OCI-LY1 (cell line): Measurements from ENCODE around the gene PAX4.

Source experiments
- EZH2 ChIP-seq: fragments of 200-600 bp; sonication (generic), shearing (Covaris generic); IDR thresholded peaks from 2 replicates; pipeline ENCODE4 v1.8.0; 2017; ENCODE audit warnings: borderline replicate concordance, mixed run types, mild to moderate bottlenecking, antibody characterized with exemption, low read length, moderate library complexity, mixed read lengths
- TF ChIP-seq, protein P1 (sequence below): fragments of 200-600 bp; sonication (generic), shearing (Covaris generic); IDR thresholded peaks from 2 replicates; pipeline ENCODE4 v1.5.1; 2017; ENCODE audit warnings: mild to moderate bottlenecking, antibody characterized with exemption, low read length, moderate library complexity, mixed read lengths

DNA sequence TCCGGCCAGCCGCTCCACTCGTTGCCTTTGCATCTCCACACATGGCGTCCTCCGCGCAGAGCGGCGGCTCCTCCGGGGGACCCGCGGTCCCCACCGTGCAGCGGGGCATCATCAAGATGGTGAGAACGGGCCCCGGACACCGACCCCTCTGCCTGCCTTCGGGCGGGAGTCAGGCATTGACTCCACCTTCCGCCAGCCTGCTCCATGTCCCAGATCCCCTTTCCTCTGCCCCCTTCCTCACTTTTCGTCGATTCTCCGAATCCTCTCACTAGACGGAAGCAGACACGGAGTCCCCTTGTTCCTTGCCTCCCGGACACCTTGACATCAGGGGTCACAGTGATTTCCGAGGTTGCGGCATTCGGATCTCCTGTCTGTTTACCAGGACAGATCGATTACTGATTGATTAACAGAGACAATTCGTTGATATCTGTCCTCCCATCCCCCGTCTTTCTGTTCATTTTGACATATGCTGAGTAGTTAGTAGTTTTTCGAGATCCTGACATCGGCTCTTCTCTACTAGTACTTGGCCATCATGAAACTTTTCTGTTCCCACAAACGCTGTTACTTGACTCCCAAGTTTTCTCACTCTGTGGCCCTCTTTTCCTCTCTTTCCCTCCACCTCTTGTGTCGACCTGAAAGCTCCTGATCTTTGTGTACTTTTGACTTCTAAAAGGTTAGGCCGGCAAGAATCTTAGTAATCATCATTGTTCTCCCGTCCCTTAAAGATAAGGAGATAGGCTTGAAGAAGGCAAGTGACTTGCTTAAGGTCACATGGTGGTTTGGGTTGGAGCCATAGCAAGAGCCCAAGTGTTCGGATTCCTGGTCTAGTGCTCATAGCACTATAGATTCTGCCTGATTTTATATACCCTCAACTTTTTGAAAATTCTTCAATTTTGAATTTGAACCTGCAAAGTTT is 34.6 kb upstream of the PAX4 start:
- TF ChIP-seq, protein P1, sequence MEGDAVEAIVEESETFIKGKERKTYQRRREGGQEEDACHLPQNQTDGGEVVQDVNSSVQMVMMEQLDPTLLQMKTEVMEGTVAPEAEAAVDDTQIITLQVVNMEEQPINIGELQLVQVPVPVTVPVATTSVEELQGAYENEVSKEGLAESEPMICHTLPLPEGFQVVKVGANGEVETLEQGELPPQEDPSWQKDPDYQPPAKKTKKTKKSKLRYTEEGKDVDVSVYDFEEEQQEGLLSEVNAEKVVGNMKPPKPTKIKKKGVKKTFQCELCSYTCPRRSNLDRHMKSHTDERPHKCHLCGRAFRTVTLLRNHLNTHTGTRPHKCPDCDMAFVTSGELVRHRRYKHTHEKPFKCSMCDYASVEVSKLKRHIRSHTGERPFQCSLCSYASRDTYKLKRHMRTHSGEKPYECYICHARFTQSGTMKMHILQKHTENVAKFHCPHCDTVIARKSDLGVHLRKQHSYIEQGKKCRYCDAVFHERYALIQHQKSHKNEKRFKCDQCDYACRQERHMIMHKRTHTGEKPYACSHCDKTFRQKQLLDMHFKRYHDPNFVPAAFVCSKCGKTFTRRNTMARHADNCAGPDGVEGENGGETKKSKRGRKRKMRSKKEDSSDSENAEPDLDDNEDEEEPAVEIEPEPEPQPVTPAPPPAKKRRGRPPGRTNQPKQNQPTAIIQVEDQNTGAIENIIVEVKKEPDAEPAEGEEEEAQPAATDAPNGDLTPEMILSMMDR = no peak
- TF ChIP-seq EZH2 = no peak
